Ishikawa (cell line): ENCODE measurements around the gene OTULINL.

Experiments used
- CEBPB ChIP-seq: IDR thresholded peaks from 2 replicates; pipeline ENCODE4 v1.6.1; 2012
- CREB1 ChIP-seq: IDR thresholded peaks from 2 replicates; pipeline ENCODE4 v1.6.1; 2012; ENCODE audit warnings: low read depth
- EP300 ChIP-seq: IDR thresholded peaks from 2 replicates; pipeline ENCODE4 v1.6.1; 2012; ENCODE audit warnings: borderline replicate concordance
- YY1 ChIP-seq: IDR thresholded peaks from 2 replicates; pipeline ENCODE4 v1.6.1; 2012; ENCODE audit warnings: low read depth
- TF ChIP-seq, protein P1 (sequence below): IDR thresholded peaks from 2 replicates; pipeline ENCODE4 v1.6.1; 2012

GRCh38 chr5:14656898-14657297 lies 75.3 kb downstream of the OTULINL start:
- no peak for TF ChIP-seq YY1
- TF ChIP-seq, protein P1, sequence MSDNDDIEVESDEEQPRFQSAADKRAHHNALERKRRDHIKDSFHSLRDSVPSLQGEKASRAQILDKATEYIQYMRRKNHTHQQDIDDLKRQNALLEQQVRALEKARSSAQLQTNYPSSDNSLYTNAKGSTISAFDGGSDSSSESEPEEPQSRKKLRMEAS = no peak
- no peak for TF ChIP-seq CREB1
- TF ChIP-seq CEBPB = no peak
- TF ChIP-seq EP300 = no peak
